Measurements from ENCODE around the gene GSC2. TPM values are rescaled to one million over a fixed set of nuclear protein-coding genes. Genes with fewer than 3 reads are reported as not detected.

Gene GSC2
- total RNA-seq, 6 experiments from 2014 or later: not detected

GRCh38 chr22:19120829-19121630 is 29.1 kb downstream of the GSC2 start:
- DNase-seq (peak; percentile 77 to 78 (median 77)), ATAC-seq (peak; percentile 44 to 77 (median 59))
- intact Hi-C loops (cut with DNase I): no loop called here
- peak overlapping the region; percentile 55 to 99 (median 99) for H3K4me3 ChIP-seq
- H3K27me3 ChIP-seq: no peaks in the 10 kb centered on the region
- WGBS (ENCODE audit: insufficient coverage, low coverage, low lambda C conversion rate, missing lambda C conversion rate): 15% methylated on average over 16 of the region's 23 CpGs
- peak; percentile 19 for TF ChIP-seq POLR2A (IDR thresholded peaks at IDR 0.05)
- TF ChIP-seq, protein P1, sequence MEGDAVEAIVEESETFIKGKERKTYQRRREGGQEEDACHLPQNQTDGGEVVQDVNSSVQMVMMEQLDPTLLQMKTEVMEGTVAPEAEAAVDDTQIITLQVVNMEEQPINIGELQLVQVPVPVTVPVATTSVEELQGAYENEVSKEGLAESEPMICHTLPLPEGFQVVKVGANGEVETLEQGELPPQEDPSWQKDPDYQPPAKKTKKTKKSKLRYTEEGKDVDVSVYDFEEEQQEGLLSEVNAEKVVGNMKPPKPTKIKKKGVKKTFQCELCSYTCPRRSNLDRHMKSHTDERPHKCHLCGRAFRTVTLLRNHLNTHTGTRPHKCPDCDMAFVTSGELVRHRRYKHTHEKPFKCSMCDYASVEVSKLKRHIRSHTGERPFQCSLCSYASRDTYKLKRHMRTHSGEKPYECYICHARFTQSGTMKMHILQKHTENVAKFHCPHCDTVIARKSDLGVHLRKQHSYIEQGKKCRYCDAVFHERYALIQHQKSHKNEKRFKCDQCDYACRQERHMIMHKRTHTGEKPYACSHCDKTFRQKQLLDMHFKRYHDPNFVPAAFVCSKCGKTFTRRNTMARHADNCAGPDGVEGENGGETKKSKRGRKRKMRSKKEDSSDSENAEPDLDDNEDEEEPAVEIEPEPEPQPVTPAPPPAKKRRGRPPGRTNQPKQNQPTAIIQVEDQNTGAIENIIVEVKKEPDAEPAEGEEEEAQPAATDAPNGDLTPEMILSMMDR (IDR thresholded peaks at IDR 0.05): no peak
- H3K36me3 ChIP-seq: no peaks in the 10 kb centered on the region
- H3K27ac ChIP-seq: peak overlapping the region; percentile 70 to 97 (median 93)
- H3K4me1 ChIP-seq: peaks cover 0 to 21% (median 4%) of the 10 kb centered on the region in 4 donors
- H3K9me3 ChIP-seq: no peaks in the 10 kb centered on the region

DNA sequence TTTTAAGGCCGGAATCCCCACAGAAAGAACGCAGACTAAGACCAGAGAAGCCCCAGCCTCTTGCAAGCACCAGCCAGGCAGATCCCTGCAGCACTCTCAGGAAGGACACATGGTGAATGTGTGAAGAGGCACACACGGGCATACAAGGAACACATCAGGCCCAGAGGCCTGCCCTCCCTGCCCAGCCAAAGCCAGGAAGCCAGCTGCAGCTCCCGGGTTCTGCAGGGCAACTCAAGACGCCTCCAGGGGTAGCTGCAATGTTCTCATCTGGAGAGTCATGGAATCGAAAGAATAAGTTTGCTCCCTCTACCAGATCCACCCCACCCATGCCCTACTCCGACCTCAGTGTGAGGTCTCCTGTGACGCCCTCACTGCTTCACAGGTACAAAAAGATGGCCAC is 30.1 kb downstream of the GSC2 start:
- no peak for ATAC-seq
- Histone ChIP-seq H3K27me3 (no peaks in the 10 kb centered on the region), H3K9me3 (no peaks in the 10 kb centered on the region), H3K36me3 (no peaks in the 10 kb centered on the region), H3K4me3 (no peak overlapping the region), H3K4me1 (peaks cover 0 to 32% (median 6%) of the 10 kb centered on the region in 4 donors), H3K27ac (no peak overlapping the region)
- no peak for DNase-seq
- WGBS (ENCODE audit: insufficient coverage, low coverage, low lambda C conversion rate, missing lambda C conversion rate): 80% methylated on average over 3 of the region's 8 CpGs
- TF ChIP-seq POLR2A (IDR thresholded peaks at IDR 0.05): no peak
- TF ChIP-seq, protein P1 (IDR thresholded peaks at IDR 0.05): no peak
- intact Hi-C loops (cut with DNase I): no loop called here

DNA sequence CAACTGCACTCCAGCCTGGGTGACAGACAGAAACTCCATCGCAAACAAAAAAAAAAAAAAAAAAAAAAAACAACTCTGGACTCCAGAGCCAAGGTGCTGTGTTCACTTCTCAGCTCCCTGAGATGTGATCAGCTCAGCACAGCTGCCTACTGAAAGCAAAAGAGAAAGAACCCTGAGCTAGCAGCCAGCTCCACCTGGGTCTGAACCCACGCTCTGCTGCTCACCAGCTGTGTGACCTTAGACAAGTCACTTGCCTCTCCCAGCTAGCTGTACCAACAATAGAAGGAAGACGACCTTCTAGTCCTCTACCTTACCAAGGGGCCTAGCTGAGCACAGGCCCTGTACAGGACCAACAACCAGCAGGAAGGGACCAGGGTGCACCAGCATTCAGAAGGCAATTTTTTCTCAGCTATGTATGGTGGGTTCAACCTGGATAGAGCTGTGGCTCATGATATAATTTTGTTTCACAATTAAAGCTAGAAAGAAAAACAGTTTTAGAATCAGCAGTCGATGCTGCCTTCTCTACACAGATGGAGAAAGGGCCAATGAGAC is 31.7 kb downstream of the GSC2 start:
- Histone ChIP-seq H3K9me3 (no peaks in the 10 kb centered on the region), H3K27me3 (no peaks in the 10 kb centered on the region), H3K27ac (no peak overlapping the region), H3K4me3 (no peak overlapping the region), H3K36me3 (no peaks in the 10 kb centered on the region), H3K4me1 (peaks cover 0 to 35% (median 6%) of the 10 kb centered on the region in 4 donors)
- ATAC-seq (no peak), DNase-seq (no peak)
- TF ChIP-seq, protein P1 (IDR thresholded peaks at IDR 0.05): no peak
- TF ChIP-seq POLR2A (IDR thresholded peaks at IDR 0.05): no peak
- intact Hi-C loops (cut with DNase I): no loop called here
- WGBS (ENCODE audit: insufficient coverage, low coverage, low lambda C conversion rate, missing lambda C conversion rate): 90% methylated on average over 2 of the region's 4 CpGs

DNA sequence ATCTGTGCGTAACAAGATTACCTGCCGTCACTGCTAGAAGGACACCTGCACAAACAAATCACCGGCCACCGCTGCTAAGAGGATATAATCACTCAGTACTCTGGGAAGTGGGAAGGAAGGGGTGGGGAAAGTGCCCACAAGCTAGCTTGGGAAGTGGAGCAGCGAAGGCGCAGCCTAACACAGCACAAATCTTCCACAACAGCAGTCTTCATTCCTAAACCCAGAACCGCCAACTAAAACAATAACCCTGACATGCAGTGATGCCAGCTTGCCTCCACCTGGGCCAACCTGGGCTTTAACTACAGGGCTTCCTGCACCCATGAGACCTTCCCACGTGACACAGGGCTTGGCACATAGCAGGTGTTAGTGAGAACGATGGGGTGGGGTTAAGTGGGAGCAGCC is 33.0 kb downstream of the GSC2 start:
- H3K36me3 ChIP-seq: no peaks in the 10 kb centered on the region
- H3K9me3 ChIP-seq: no peaks in the 10 kb centered on the region
- H3K4me1 ChIP-seq: peaks cover 0 to 31% (median 6%) of the 10 kb centered on the region in 4 donors
- no peak overlapping the region for H3K27ac ChIP-seq
- intact Hi-C loops (cut with DNase I): no loop called here
- 82% methylated on average over 7 of the region's 9 CpGs for WGBS (ENCODE audit: insufficient coverage, low coverage, low lambda C conversion rate, missing lambda C conversion rate)
- DNase-seq: no peak
- no peaks in the 10 kb centered on the region for H3K27me3 ChIP-seq
- no peak for ATAC-seq
- TF ChIP-seq, protein P1 (IDR thresholded peaks at IDR 0.05): no peak
- no peak for TF ChIP-seq POLR2A (IDR thresholded peaks at IDR 0.05)
- no peak overlapping the region for H3K4me3 ChIP-seq

Data from right lobe of liver (tissue), 6 donors.